Measurements from ENCODE around the gene UBE2L3. TPM values are rescaled to one million over a fixed set of nuclear protein-coding genes. Genes with fewer than 3 reads are reported as not detected.

The UBE2L3 gene
- total and polyA plus RNA-seq, 10 of the 15 experiments (the other 5 are each of a cell fraction or from before 2014, with no cell fraction given): 55.7 to 168 (median 113) TPM

DNA sequence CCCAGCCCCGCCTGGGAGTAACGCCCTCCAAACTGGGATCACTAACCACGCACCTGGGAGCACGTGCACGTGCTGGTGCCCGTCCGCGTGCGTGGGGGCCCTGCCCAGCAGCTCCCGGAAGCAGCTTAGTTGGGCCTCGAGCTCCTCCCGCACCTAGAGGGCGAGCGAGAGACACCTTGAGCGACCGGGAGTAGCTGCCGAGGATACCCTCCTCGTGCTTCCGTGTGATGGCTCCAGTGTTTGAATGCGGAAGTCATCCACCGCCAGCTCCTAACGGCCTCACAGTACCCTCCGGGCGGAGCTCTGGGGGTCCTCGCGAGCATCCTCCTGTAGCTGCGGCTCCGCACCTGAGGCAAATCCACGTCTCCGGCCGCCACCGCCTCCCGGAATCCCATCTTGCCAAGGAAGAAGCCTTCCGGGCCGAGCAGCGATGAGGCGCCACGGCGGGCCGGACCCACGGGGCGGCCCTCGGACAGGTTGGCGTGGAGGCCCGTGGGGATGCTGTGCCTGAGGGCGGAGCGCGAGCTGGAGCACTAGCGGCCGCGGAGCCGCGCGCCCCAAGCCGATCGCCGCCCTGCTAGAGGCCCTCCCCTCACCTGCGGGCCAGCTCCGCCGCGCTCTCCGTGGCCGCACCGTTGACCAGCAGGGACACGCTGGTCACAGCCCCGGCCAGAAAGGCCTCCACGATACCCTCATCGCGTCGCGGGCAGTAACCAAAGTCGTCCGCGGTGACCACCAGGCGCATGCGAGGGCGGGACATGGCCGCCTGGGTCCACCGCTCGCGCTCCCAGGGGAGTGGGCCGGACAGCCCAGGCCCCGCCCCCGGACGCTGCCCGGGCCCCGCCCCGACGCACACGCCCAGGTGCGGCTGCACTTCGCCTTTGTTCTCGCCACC is 62.0 kb downstream of the UBE2L3 start, which contains the start of gene YDJC (continued):
- TF ChIP-seq, protein P1, sequence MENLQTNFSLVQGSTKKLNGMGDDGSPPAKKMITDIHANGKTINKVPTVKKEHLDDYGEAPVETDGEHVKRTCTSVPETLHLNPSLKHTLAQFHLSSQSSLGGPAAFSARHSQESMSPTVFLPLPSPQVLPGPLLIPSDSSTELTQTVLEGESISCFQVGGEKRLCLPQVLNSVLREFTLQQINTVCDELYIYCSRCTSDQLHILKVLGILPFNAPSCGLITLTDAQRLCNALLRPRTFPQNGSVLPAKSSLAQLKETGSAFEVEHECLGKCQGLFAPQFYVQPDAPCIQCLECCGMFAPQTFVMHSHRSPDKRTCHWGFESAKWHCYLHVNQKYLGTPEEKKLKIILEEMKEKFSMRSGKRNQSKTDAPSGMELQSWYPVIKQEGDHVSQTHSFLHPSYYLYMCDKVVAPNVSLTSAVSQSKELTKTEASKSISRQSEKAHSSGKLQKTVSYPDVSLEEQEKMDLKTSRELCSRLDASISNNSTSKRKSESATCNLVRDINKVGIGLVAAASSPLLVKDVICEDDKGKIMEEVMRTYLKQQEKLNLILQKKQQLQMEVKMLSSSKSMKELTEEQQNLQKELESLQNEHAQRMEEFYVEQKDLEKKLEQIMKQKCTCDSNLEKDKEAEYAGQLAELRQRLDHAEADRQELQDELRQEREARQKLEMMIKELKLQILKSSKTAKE (IDR thresholded peaks at IDR 0.05; ENCODE audit: low read depth, poor library complexity, severe bottlenecking): no peak
- no peak for TF ChIP-seq HDAC2 (IDR thresholded peaks at IDR 0.05)
- no peak; the same call in 1 of the 2 replicates for TF ChIP-seq RB1 (IDR thresholded peaks at IDR 0.05; ENCODE audit: borderline replicate concordance)
- no peak for TF ChIP-seq FOXM1 (IDR thresholded peaks at IDR 0.05; ENCODE audit: low read depth, low read length)
- no peak for TF ChIP-seq STAT1 (conservative IDR thresholded peaks at IDR 0.05)
- TF ChIP-seq POU2F2 (IDR thresholded peaks at IDR 0.05; ENCODE audit: borderline replicate concordance, low read depth, low read length): peak; percentile 70
- TF ChIP-seq NFIC (IDR thresholded peaks at IDR 0.05; ENCODE audit: low read depth, low read length): no peak
- TF ChIP-seq ZNF274 (IDR thresholded peaks at IDR 0.05; ENCODE audit: insufficient read depth, insufficient read length): no peak
- TF ChIP-seq RFX5 (IDR thresholded peaks at IDR 0.05; ENCODE audit: low read depth, low read length): no peak
- no peak for TF ChIP-seq RAD51 (IDR thresholded peaks at IDR 0.05)
- peak; percentile 70 for TF ChIP-seq TAF1 (IDR thresholded peaks at IDR 0.05; ENCODE audit: borderline replicate concordance, low read depth, low read length)
- no peak for TF ChIP-seq PML (IDR thresholded peaks at IDR 0.05; ENCODE audit: low read length)
- TF ChIP-seq, protein P2, sequence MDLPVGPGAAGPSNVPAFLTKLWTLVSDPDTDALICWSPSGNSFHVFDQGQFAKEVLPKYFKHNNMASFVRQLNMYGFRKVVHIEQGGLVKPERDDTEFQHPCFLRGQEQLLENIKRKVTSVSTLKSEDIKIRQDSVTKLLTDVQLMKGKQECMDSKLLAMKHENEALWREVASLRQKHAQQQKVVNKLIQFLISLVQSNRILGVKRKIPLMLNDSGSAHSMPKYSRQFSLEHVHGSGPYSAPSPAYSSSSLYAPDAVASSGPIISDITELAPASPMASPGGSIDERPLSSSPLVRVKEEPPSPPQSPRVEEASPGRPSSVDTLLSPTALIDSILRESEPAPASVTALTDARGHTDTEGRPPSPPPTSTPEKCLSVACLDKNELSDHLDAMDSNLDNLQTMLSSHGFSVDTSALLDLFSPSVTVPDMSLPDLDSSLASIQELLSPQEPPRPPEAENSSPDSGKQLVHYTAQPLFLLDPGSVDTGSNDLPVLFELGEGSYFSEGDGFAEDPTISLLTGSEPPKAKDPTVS (IDR thresholded peaks at IDR 0.05; ENCODE audit: low read depth, low read length): no peak
- TF ChIP-seq BHLHE40 (IDR thresholded peaks at IDR 0.05; ENCODE audit: borderline replicate concordance in 1 of 2, low read depth in 2 of 2, low read length in 1 of 2): peak; percentile 100
